GM06990 (cell line): ENCODE data around the gene ARHGAP26.
A peak's percentile ranks its signal among the peaks of the same experiment; 100 is the strongest.
"Not testable (repeated sequence)": the region's sequence is repeated elsewhere in the genome, so short reads cannot be mapped to it uniquely, and the experiment has no call there.

Experiments
- DNase-seq: peaks from one replicate; pipeline ENCODE4 v3.0.0-alpha.2; 2011; ENCODE audit not compliant: insufficient read length; ENCODE audit errors: extremely low read depth
- H3K27me3 ChIP-seq: replicated peaks from 2 replicates; pipeline ENCODE4 v1.6.0; 2011; ENCODE audit warnings: low read length; ENCODE audit not compliant: control insufficient read depth, insufficient read depth
- H3K36me3 ChIP-seq: 2 replicates; pipeline ENCODE4 v1.5.1; 2011; ENCODE audit warnings: low read length; ENCODE audit not compliant: control insufficient read depth, insufficient read depth
- H3K4me3 ChIP-seq: replicated peaks from 2 replicates; pipeline ENCODE4 v1.5.1; 2011; ENCODE audit warnings: low read depth, mild to moderate bottlenecking, control low read depth, low read length
- CTCF ChIP-seq: IDR thresholded peaks from 2 replicates; pipeline ENCODE4 v1.5.1; 2011; ENCODE audit warnings: low read length, control low read depth, mild to moderate bottlenecking, inconsistent platforms; ENCODE audit not compliant: insufficient read depth, poor library complexity, severe bottlenecking

The ARHGAP26 gene

GRCh38 chr5:142981475-142981874 is 211.3 kb downstream of the ARHGAP26 start:
- Histone ChIP-seq H3K27me3 (no peaks in the 10 kb centered on the region), H3K4me3 (no peak overlapping the region), H3K36me3 (no peaks in the 10 kb centered on the region)
- DNase-seq = no peak
- TF ChIP-seq CTCF = no peak

- H3K27me3 ChIP-seq = no peaks in the 10 kb centered on the region
- H3K36me3 ChIP-seq = no peaks in the 10 kb centered on the region
- no peak for TF ChIP-seq CTCF
- H3K4me3 ChIP-seq = no peak overlapping the region
- no peak for DNase-seq
These were observed 212.0 kb downstream of the ARHGAP26 start for GRCh38 chr5:142981886-142982820.

GRCh38 chr5:142982821-142983200 is 212.6 kb downstream of the ARHGAP26 start:
- TF ChIP-seq CTCF = peak; percentile 44
- no peaks in the 10 kb centered on the region for H3K27me3 ChIP-seq
- H3K4me3 ChIP-seq = no peak overlapping the region
- H3K36me3 ChIP-seq = no peaks in the 10 kb centered on the region
- DNase-seq = no peak

- no peak for DNase-seq
- Histone ChIP-seq H3K36me3 (no peaks in the 10 kb centered on the region), H3K27me3 (no peaks in the 10 kb centered on the region), H3K4me3 (no peak overlapping the region)
- no peak for TF ChIP-seq CTCF
These were observed 213.8 kb downstream of the ARHGAP26 start for GRCh38 chr5:142984011-142984410.

- no peak for DNase-seq
- Histone ChIP-seq H3K27me3 (no peaks in the 10 kb centered on the region), H3K36me3 (no peaks in the 10 kb centered on the region), H3K4me3 (no peak overlapping the region)
- no peak for TF ChIP-seq CTCF
These were observed 214.3 kb downstream of the ARHGAP26 start for GRCh38 chr5:142984525-142984924.

- DNase-seq, H3K36me3 ChIP-seq, H3K27me3 ChIP-seq, H3K4me3 ChIP-seq: not testable (repeated sequence)
These were observed 219.1 kb downstream of the ARHGAP26 start for GRCh38 chr5:142989270-142989669.

GRCh38 chr5:142990073-142990472 is 219.9 kb downstream of the ARHGAP26 start:
- not testable (repeated sequence) for DNase-seq, H3K4me3 ChIP-seq, H3K36me3 ChIP-seq, H3K27me3 ChIP-seq
